ENCODE measurements around the gene CD163L1. TPM values are rescaled to one million over a fixed set of nuclear protein-coding genes. Genes with fewer than 3 reads are reported as not detected.

CD163L1 gene
- total RNA-seq (ENCODE audit: low replicate concordance) = 0.22 TPM in 1 of 2 replicates, not detected in the other

DNA sequence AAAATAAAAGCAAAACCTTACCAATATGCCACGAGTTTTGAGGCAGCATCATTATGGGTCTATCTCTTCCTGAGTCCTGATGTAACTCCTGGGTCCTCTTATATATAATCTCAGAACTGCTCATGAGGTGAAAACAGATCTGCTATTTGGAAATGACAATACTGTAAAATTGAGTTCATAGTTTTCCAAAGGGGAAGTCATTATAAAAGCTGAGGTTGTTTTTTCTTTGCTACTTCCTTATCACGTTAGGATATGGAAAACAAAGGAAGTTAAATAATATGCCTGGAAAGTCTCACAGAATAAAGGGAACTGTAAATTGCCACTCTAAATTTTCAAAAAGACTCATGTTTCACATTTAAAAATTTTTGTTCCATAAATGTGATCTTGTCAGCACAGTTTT lies at the start of gene CD163L1:
TSS of gene CD163L1 (minus strand) at position 78 of the 400 bp plus-strand sequence. CDS start at position 52, 26 bp downstream.
- no peaks in the 10 kb centered on the region for H3K79me2 ChIP-seq (ENCODE audit: low read depth)
- Mint-ChIP-seq H3K36me3 (no peaks in the 10 kb centered on the region), H3K27ac (no peak within 1 kb of the TSS), H3K4me3 (no peak within 1 kb of the TSS), H3K4me1 (no peaks in the 10 kb centered on the region), H3K9me3 (peaks cover 5% of the 10 kb centered on the region), H3K27me3 (ENCODE audit: insufficient read depth, low read depth) (peaks cover 3% of the 10 kb centered on the region)
- no peaks in the 10 kb centered on the region for H3K9me3 ChIP-seq (ENCODE audit: low read depth)
- no peaks in the 10 kb centered on the region for H3K36me3 ChIP-seq
- H3K27ac ChIP-seq = no peak within 1 kb of the TSS
- H3K4me2 ChIP-seq = no peak within 1 kb of the TSS
- no peak within 1 kb of the TSS for H3K4me3 ChIP-seq
- DNase-seq (ENCODE audit: low spot score) = no peak
- no peak within 1 kb of the TSS for H3K9ac ChIP-seq
- H3K27me3 ChIP-seq = peaks cover 4% of the 10 kb centered on the region
- TF ChIP-seq EZH2 (IDR thresholded peaks at IDR 0.05) (no peak), EZH2phosphoT487 (IDR thresholded peaks at IDR 0.05) (no peak)
- TF ChIP-seq, protein P1, sequence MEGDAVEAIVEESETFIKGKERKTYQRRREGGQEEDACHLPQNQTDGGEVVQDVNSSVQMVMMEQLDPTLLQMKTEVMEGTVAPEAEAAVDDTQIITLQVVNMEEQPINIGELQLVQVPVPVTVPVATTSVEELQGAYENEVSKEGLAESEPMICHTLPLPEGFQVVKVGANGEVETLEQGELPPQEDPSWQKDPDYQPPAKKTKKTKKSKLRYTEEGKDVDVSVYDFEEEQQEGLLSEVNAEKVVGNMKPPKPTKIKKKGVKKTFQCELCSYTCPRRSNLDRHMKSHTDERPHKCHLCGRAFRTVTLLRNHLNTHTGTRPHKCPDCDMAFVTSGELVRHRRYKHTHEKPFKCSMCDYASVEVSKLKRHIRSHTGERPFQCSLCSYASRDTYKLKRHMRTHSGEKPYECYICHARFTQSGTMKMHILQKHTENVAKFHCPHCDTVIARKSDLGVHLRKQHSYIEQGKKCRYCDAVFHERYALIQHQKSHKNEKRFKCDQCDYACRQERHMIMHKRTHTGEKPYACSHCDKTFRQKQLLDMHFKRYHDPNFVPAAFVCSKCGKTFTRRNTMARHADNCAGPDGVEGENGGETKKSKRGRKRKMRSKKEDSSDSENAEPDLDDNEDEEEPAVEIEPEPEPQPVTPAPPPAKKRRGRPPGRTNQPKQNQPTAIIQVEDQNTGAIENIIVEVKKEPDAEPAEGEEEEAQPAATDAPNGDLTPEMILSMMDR (IDR thresholded peaks at IDR 0.05) = no peak
- no peak within 1 kb of the TSS for H2AFZ ChIP-seq (replicated peaks)
- H4K20me1 ChIP-seq (ENCODE audit: low read depth) = no peaks in the 10 kb centered on the region
- no peaks in the 10 kb centered on the region for H3K4me1 ChIP-seq
- H3F3A ChIP-seq (ENCODE audit: low read depth) = peaks cover 8% of the 10 kb centered on the region

DNA sequence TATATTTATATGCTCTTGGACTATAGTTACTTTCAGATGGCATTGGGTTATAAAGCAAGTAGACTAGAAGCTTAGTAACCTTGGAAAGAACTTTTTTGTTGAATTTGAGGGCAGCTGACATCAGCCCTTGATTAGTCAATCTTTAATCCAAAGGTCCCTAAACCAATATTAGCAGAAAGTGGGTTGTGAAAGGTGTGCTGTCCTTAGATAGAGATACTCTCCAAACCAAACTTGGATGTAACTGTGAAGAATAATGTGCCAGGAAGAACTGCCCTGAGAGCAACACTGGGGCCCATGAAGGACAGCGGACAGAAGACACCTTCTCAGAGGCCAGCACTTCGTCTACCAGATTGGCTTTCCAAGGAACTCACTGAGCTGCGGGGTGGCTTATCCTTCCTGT lies 49.1 kb upstream of the CD163L1 start:
- H3K4me2 ChIP-seq = no peak overlapping the region
- no peak overlapping the region for H3K27ac ChIP-seq
- no peak overlapping the region for H3K4me3 Mint-ChIP-seq
- H3K27me3 Mint-ChIP-seq (ENCODE audit: insufficient read depth, low read depth) = no peaks in the 10 kb centered on the region
- H3K4me1 ChIP-seq = peaks cover 2% of the 10 kb centered on the region
- no peaks in the 10 kb centered on the region for H3K36me3 ChIP-seq
- H3K4me1 Mint-ChIP-seq = no peaks in the 10 kb centered on the region
- no peaks in the 10 kb centered on the region for H3F3A ChIP-seq (ENCODE audit: low read depth)
- no peaks in the 10 kb centered on the region for H3K9me3 Mint-ChIP-seq
- H3K27ac Mint-ChIP-seq = no peak overlapping the region
- H3K27me3 ChIP-seq = no peaks in the 10 kb centered on the region
- no peaks in the 10 kb centered on the region for H4K20me1 ChIP-seq (ENCODE audit: low read depth)
- H2AFZ ChIP-seq (replicated peaks) = no peak overlapping the region
- no peaks in the 10 kb centered on the region for H3K36me3 Mint-ChIP-seq
- no peak overlapping the region for H3K9ac ChIP-seq
- TF ChIP-seq EZH2 (IDR thresholded peaks at IDR 0.05) (no peak), EZH2phosphoT487 (IDR thresholded peaks at IDR 0.05) (no peak)
- TF ChIP-seq, protein P1 (IDR thresholded peaks at IDR 0.05) = no peak
- H3K9me3 ChIP-seq (ENCODE audit: low read depth) = no peaks in the 10 kb centered on the region
- no peaks in the 10 kb centered on the region for H3K79me2 ChIP-seq (ENCODE audit: low read depth)
- H3K4me3 ChIP-seq = no peak overlapping the region
- DNase-seq (ENCODE audit: low spot score) = no peak

DNA sequence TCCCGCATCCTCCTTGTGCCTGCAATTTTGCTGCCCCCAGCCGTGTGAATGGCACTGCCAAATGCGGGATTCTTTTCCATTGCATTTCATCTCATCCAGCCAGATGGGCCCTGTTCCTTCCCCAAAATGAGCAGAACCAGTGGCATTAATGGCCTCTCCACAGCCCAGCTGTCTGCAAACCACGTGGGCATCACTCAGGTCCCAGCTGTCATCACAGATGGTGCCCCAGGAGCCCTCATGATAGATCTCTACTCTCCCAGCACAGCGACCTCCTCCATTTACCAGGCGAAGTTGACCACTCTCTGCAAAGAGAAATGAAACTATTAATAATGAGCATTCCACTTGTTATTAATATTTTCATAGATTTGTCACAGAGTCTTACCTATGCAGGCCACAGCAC lies 42.6 kb upstream of the CD163L1 start:
- no peaks in the 10 kb centered on the region for H3K79me2 ChIP-seq (ENCODE audit: low read depth)
- no peak overlapping the region for H3K4me2 ChIP-seq
- Mint-ChIP-seq H3K27me3 (ENCODE audit: insufficient read depth, low read depth) (no peaks in the 10 kb centered on the region), H3K27ac (no peak overlapping the region), H3K9me3 (no peaks in the 10 kb centered on the region), H3K36me3 (no peaks in the 10 kb centered on the region), H3K4me1 (no peaks in the 10 kb centered on the region), H3K4me3 (no peak overlapping the region)
- no peaks in the 10 kb centered on the region for H4K20me1 ChIP-seq (ENCODE audit: low read depth)
- no peaks in the 10 kb centered on the region for H3K27me3 ChIP-seq
- no peaks in the 10 kb centered on the region for H3K36me3 ChIP-seq
- no peak overlapping the region for H2AFZ ChIP-seq (replicated peaks)
- no peaks in the 10 kb centered on the region for H3F3A ChIP-seq (ENCODE audit: low read depth)
- no peak overlapping the region for H3K4me3 ChIP-seq
- no peak for TF ChIP-seq EZH2phosphoT487 (IDR thresholded peaks at IDR 0.05)
- no peaks in the 10 kb centered on the region for H3K9me3 ChIP-seq (ENCODE audit: low read depth)
- no peaks in the 10 kb centered on the region for H3K4me1 ChIP-seq
- DNase-seq (ENCODE audit: low spot score) = no peak
- H3K27ac ChIP-seq = no peak overlapping the region
- H3K9ac ChIP-seq = no peak overlapping the region

DNA sequence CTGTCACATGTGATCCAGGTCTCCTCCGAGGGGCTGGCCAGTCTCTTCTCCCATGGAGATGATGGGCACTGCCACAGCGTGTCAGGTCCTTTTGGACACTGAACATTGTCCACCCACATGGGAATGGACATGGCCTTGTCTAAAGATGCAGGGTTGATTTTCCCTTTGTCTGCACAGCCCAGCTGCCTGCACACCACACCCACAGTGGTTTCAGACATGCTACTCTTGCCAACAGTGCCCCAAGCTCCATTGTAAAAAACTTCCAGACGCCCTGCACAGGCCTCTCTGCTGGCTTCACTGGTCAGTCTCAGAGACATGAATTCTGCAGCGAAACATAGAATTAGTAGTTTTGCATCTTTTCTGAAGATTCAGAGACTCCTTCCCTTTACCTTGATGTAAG lies 41.1 kb upstream of the CD163L1 start:
- H2AFZ ChIP-seq (replicated peaks) = no peak overlapping the region
- H4K20me1 ChIP-seq (ENCODE audit: low read depth) = no peaks in the 10 kb centered on the region
- H3K9ac ChIP-seq = no peak overlapping the region
- DNase-seq (ENCODE audit: low spot score) = no peak
- no peak overlapping the region for H3K4me3 ChIP-seq
- no peak for TF ChIP-seq EZH2 (IDR thresholded peaks at IDR 0.05)
- TF ChIP-seq, protein P1 (IDR thresholded peaks at IDR 0.05) = no peak
- no peak for TF ChIP-seq EZH2phosphoT487 (IDR thresholded peaks at IDR 0.05)
- Mint-ChIP-seq H3K36me3 (no peaks in the 10 kb centered on the region), H3K27me3 (ENCODE audit: insufficient read depth, low read depth) (no peaks in the 10 kb centered on the region), H3K9me3 (no peaks in the 10 kb centered on the region), H3K4me1 (no peaks in the 10 kb centered on the region), H3K27ac (no peak overlapping the region), H3K4me3 (no peak overlapping the region)
- H3K36me3 ChIP-seq = no peaks in the 10 kb centered on the region
- H3K27me3 ChIP-seq = no peaks in the 10 kb centered on the region
- no peaks in the 10 kb centered on the region for H3F3A ChIP-seq (ENCODE audit: low read depth)
- no peak overlapping the region for H3K4me2 ChIP-seq
- no peaks in the 10 kb centered on the region for H3K79me2 ChIP-seq (ENCODE audit: low read depth)
- no peaks in the 10 kb centered on the region for H3K9me3 ChIP-seq (ENCODE audit: low read depth)
- H3K4me1 ChIP-seq = no peaks in the 10 kb centered on the region
- no peak overlapping the region for H3K27ac ChIP-seq

All from neural progenitor cell (in vitro differentiated cells).